Upper lobe of left lung (tissue), 4 donors: ENCODE results near the gene CCDC102B.

Experiments used
- POLR2A ChIP-seq, 4 donors: fragments of 450-650 bp; IDR thresholded peaks; one replicate each; pipeline ENCODE4 v1.5.1; 2016 to 2017; ENCODE audit warnings: antibody characterized with exemption in 4 of 4, mild to moderate bottlenecking in 2 of 4
- POLR2AphosphoS5 ChIP-seq, 2 donors: sonication (generic); formaldehyde crosslinking; IDR thresholded peaks; one replicate each; pipeline ENCODE4 v1.5.1; 2017; ENCODE audit warnings: antibody characterized with exemption in 2 of 2

- TF ChIP-seq POLR2A (IDR thresholded peaks at IDR 0.05) (no peak), POLR2AphosphoS5 (IDR thresholded peaks at IDR 0.05) (no peak)
Observed at GRCh38 chr18:68893354-68893753, 95.5 kb downstream of the CCDC102B start.
